ENCODE measurements around the gene ZFAND2A.

The ZFAND2A gene

DNA sequence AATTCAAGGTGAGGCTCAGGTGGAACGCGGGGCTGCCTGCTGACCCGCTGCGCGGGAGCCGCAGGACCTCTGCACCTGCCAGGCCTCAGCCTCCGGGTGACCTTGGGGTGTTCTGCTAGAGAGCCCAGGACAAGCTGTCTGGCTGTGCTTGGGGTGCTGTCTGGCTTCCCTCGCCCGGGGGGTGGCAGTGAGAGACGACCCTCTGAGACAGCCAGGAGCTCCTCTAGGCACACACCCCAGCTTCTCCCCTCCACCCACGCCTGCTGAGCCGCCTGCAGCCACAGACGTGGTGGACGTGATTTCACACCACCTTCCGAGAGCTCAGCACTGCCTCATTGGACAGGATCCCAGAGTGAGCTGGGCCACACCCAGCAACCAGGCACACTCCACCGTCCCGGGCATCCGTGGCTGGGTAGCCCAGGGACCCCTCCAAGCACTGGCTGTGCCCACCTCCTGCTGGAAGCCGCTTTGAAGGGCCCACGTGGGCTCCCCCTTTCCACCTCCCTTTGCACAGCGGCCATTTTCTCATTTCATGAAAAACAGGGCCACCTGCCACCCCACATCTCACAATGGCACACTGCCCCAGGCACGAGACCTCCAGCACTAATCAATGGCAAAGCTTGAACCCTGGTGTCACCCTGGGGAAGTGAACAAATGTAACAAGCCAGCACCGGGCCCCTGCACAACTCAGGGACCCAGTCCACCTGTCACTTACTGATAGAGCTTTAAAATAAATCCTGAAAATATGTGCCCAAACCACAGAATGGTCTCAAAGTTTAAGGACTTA, 35.0 kb downstream of the ZFAND2A start:
- ATAC-seq: no peak
- TF ChIP-seq ESRRG (CRISPR knock-in tag; IDR thresholded peaks at IDR 0.05): no peak
- TF ChIP-seq CSRNP3 (CRISPR knock-in tag; IDR thresholded peaks at IDR 0.05): no peak
- no peak for TF ChIP-seq TSHZ2 (CRISPR knock-in tag; IDR thresholded peaks at IDR 0.05)
- no peak for TF ChIP-seq ARNTL (CRISPR knock-in tag; IDR thresholded peaks at IDR 0.05; ENCODE audit: borderline replicate concordance, low read depth)
- TF ChIP-seq CREB5 (CRISPR knock-in tag; IDR thresholded peaks at IDR 0.05; ENCODE audit: low read depth): no peak

DNA sequence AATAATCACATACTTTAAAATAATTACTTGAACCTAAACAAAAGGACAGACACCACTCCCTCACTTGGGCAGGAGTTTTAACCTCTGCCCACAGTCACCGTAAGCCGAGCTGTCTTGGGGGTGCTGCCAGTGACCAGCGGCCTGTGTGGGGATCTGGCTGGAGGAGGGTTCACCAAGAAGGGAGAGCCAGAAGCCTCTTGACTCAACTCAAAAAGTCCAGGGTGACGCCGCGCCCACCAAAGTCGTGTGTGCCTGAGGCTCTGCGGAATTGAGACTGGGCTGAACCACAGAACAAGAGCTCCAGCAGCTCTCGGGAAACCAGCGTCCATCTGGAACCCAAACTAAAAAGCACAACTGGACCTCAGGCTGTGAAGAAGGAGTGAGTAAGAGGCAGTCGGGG, 35.8 kb downstream of the ZFAND2A start:
- no peak for ATAC-seq
- TF ChIP-seq GLIS3 (CRISPR knock-in tag; IDR thresholded peaks at IDR 0.05) (no peak), RARB (CRISPR knock-in tag; IDR thresholded peaks at IDR 0.05) (no peak), ISL1 (CRISPR knock-in tag; IDR thresholded peaks at IDR 0.05) (no peak), ZFP30 (CRISPR knock-in tag; IDR thresholded peaks at IDR 0.05) (no peak), OSR1 (CRISPR knock-in tag; IDR thresholded peaks at IDR 0.05) (no peak), ARNTL (CRISPR knock-in tag; IDR thresholded peaks at IDR 0.05; ENCODE audit: borderline replicate concordance, low read depth) (no peak), PPARA (CRISPR knock-in tag; IDR thresholded peaks at IDR 0.05; ENCODE audit: borderline replicate concordance) (no peak), ZNF70 (CRISPR knock-in tag; IDR thresholded peaks at IDR 0.05) (no peak), SNAI2 (CRISPR knock-in tag; IDR thresholded peaks at IDR 0.05) (no peak), CSDC2 (CRISPR knock-in tag; IDR thresholded peaks at IDR 0.05) (no peak)

DNA sequence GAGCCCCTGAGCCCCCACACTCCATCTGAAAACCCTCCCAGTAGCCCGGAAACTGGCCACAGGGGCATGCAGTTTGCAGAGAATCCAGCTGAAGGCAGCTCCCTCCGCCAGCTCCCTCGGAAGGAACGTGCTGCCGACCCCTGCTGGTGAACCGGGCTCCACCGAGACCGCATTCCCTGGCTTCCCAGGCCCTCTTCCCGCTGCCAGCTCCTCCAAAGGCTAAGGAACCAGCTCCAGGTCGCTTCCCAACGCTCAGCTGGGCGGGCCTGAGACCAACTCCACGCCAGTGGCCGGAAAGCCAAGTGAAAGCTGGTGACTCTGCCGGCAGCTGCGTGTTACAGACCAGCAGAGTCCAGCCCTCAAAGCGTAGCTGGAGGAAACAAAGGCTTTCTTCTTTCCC, 36.3 kb downstream of the ZFAND2A start:
- no peak for TF ChIP-seq ISL1 (CRISPR knock-in tag; IDR thresholded peaks at IDR 0.05)
- no peak for TF ChIP-seq CSRNP3 (CRISPR knock-in tag; IDR thresholded peaks at IDR 0.05)
- TF ChIP-seq RARB (CRISPR knock-in tag; IDR thresholded peaks at IDR 0.05): no peak
- TF ChIP-seq TCF4 (CRISPR knock-in tag; IDR thresholded peaks at IDR 0.05; ENCODE audit: borderline replicate concordance): no peak
- no peak for TF ChIP-seq ZNF70 (CRISPR knock-in tag; IDR thresholded peaks at IDR 0.05)
- no peak for TF ChIP-seq OSR1 (CRISPR knock-in tag; IDR thresholded peaks at IDR 0.05)
- no peak for TF ChIP-seq TSHZ2 (CRISPR knock-in tag; IDR thresholded peaks at IDR 0.05)
- TF ChIP-seq, protein P1, sequence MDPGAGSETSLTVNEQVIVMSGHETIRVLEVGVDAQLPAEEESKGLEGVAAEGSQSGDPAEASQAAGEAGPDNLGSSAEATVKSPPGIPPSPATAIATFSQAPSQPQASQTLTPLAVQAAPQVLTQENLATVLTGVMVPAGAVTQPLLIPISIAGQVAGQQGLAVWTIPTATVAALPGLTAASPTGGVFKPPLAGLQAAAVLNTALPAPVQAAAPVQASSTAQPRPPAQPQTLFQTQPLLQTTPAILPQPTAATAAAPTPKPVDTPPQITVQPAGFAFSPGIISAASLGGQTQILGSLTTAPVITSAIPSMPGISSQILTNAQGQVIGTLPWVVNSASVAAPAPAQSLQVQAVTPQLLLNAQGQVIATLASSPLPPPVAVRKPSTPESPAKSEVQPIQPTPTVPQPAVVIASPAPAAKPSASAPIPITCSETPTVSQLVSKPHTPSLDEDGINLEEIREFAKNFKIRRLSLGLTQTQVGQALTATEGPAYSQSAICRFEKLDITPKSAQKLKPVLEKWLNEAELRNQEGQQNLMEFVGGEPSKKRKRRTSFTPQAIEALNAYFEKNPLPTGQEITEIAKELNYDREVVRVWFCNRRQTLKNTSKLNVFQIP (CRISPR knock-in tag; IDR thresholded peaks at IDR 0.05; ENCODE audit: borderline replicate concordance, low read depth): no peak
- TF ChIP-seq PATZ1 (CRISPR knock-in tag; IDR thresholded peaks at IDR 0.05; ENCODE audit: borderline replicate concordance): no peak
- TF ChIP-seq ZFP3 (CRISPR knock-in tag; IDR thresholded peaks at IDR 0.05): no peak
- no peak for TF ChIP-seq SNAI2 (CRISPR knock-in tag; IDR thresholded peaks at IDR 0.05)
- TF ChIP-seq GLIS3 (CRISPR knock-in tag; IDR thresholded peaks at IDR 0.05): no peak
- no peak for TF ChIP-seq ZNF8 (CRISPR knock-in tag; IDR thresholded peaks at IDR 0.05)
- no peak for TF ChIP-seq ESRRG (CRISPR knock-in tag; IDR thresholded peaks at IDR 0.05)
- no peak for TF ChIP-seq BACH2 (CRISPR knock-in tag; IDR thresholded peaks at IDR 0.05; ENCODE audit: borderline replicate concordance)
- TF ChIP-seq ZNF565 (CRISPR knock-in tag; conservative IDR thresholded peaks at IDR 0.05; ENCODE audit: low read depth): no peak
- no peak for TF ChIP-seq ZC3H10 (CRISPR knock-in tag; IDR thresholded peaks at IDR 0.05)

More for the DNA sequence above, 36.3 kb downstream of the ZFAND2A start:
- peak; percentile 70 for ATAC-seq
